Suprapubic skin (tissue), 4 donors: ENCODE data around the gene TMEM89.

Experiments used
- CTCF ChIP-seq, 2 donors: fragments of 200-600 bp in 1 of 2; fragments of 450-650 bp in 1 of 2; sonication (generic) in 1 of 2; IDR thresholded peaks; one replicate each; pipeline ENCODE4 v1.5.1; 2016 to 2019; ENCODE audit warnings: antibody characterized with exemption in 2 of 2, mild to moderate bottlenecking in 1 of 2, moderate library complexity in 1 of 2
- POLR2A ChIP-seq, 2 donors: fragments of 450-650 bp; IDR thresholded peaks; one replicate each; pipeline ENCODE4 v1.6.1; 2017; ENCODE audit warnings: antibody characterized with exemption in 2 of 2, mild to moderate bottlenecking in 2 of 2, moderate library complexity in 2 of 2
- POLR2AphosphoS5 ChIP-seq, 3 donors: sonication (generic); formaldehyde crosslinking; IDR thresholded peaks; one replicate each; pipeline ENCODE4 v1.6.1; 2017; ENCODE audit warnings: antibody characterized with exemption in 3 of 3

- TF ChIP-seq POLR2A (IDR thresholded peaks at IDR 0.05) = no peak
- TF ChIP-seq CTCF (IDR thresholded peaks at IDR 0.05) = no peak
- TF ChIP-seq POLR2AphosphoS5 (IDR thresholded peaks at IDR 0.05) = peak in 2 of 3 donors; percentile 67 to 68
Measured at GRCh38 chr3:48599077-48599501, 22.5 kb downstream of the TMEM89 start.
